Activated CD8-positive, alpha-beta T cell treated with anti-CD3 and anti-CD28 coated beads, Interleukin-2, amount 10 ng/mL, durations not matched to agents 7 days and 5 days (primary cell): ENCODE measurements around the gene SV2C. TPM values are rescaled to one million over a fixed set of nuclear protein-coding genes. Genes with fewer than 3 reads are reported as not detected.
"Not testable (repeated sequence)": the region's sequence is repeated elsewhere in the genome, so short reads cannot be mapped to it uniquely, and the experiment has no call there.

ENCODE experiments used
- ATAC-seq: fragments of 150-1000 bp; cut with Tn5 transposase; one replicate; pipeline ENCODE4 v1.10.0; 2021; ENCODE audit warnings: moderate library complexity
- CTCF ChIA-PET: fragments of 350-600 bp; sonication (Branson Sonifier 250); formaldehyde crosslinking; loops from one replicate; lab custom pipeline; 2021; ENCODE audit warnings: antibody characterized with exemption; lab: Charles Lee
- POLR2A ChIA-PET: fragments of 350-600 bp; sonication (Branson Sonifier 250); formaldehyde crosslinking; loops from one replicate; lab custom pipeline; 2021; ENCODE audit warnings: antibody characterized with exemption; lab: Charles Lee
- DNase-seq: peaks from one replicate; pipeline ENCODE4 v3.0.0-alpha.2; 2020
- H3K27ac Mint-ChIP-seq: one replicate; pipeline ENCODE4 v1.8.0; 2021; ENCODE audit warnings: mild to moderate bottlenecking, mixed read lengths
- H3K27me3 Mint-ChIP-seq: one replicate; pipeline ENCODE4 v1.8.0; 2021; ENCODE audit warnings: low read depth, mixed read lengths
- H3K36me3 Mint-ChIP-seq: one replicate; pipeline ENCODE4 v1.8.0; 2021; ENCODE audit warnings: low read depth, mixed read lengths
- H3K4me1 Mint-ChIP-seq: one replicate; pipeline ENCODE4 v1.8.0; 2021; ENCODE audit warnings: low read depth, mixed read lengths
- H3K4me3 Mint-ChIP-seq: one replicate; pipeline ENCODE4 v1.8.0; 2021; ENCODE audit warnings: mild to moderate bottlenecking, mixed read lengths
- H3K9me3 Mint-ChIP-seq: one replicate; pipeline ENCODE4 v1.8.0; 2022; ENCODE audit warnings: mixed read lengths; ENCODE audit not compliant: insufficient read depth
- total RNA-seq, 2 experiments: library from RNA; stranded (reverse); gene quantifications; one replicate each; pipeline ENCODE4 v1.2.3, GENCODE V29; 2021

SV2C gene
- total RNA-seq, 2 experiments from 2014 or later = 0.03 TPM; not detected in 1

DNA sequence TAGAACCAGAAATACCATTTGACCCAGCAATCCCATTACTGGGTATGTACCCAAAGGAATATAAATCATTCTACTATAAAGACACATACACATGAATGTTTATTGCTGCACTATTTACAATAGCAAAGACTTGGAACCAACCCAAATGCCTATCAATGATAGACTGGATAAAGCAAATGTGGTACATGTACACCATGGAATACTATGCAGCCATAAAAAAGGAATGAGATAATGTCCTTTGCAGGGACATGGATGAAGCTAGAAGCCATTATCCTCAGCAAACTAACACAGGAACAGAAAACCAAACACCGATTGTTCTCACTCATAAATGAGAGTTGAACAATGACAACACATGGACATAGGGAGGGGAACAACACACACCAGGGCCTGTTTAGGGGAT lies 240.3 kb downstream of the SV2C start:
- H3K4me3 Mint-ChIP-seq, H3K9me3 Mint-ChIP-seq, POLR2A ChIA-PET, H3K27me3 Mint-ChIP-seq, DNase-seq, ATAC-seq: not testable (repeated sequence)
- CTCF ChIA-PET = interaction anchor here (1.0 kb wide), 1 partner anchor 451 kb away, joined by 3 read pairs; no protein-coding TSS in a partner anchor
- peaks cover 20% of the 10 kb centered on the region for H3K36me3 Mint-ChIP-seq
- peaks cover 50% of the 10 kb centered on the region for H3K4me1 Mint-ChIP-seq
- H3K27ac Mint-ChIP-seq = peak overlapping the region; percentile 68

DNA sequence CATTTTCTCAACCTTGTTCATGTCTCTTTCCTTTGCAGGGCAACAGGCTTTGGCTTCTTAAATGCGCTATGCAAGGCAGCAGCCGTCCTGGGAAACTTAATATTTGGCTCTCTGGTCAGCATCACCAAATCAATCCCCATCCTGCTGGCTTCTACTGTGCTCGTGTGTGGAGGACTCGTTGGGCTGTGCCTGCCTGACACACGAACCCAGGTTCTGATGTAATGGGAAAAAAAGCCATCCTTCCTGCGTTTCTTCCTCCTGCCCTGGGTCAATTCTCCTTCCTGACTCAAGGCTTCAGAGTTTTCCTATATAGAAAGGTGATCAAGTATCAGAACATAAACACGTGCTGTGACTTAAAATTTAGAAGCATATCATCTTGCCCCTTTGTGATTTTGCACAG lies 242.1 kb downstream of the SV2C start:
- H3K27me3 Mint-ChIP-seq = peaks cover 4% of the 10 kb centered on the region
- peaks cover 9% of the 10 kb centered on the region for H3K9me3 Mint-ChIP-seq
- POLR2A ChIA-PET = interaction anchor here (1.3 to 3.4 kb wide), 3 partner anchors 14 to 78 kb away, joined by 4 to 22 read pairs (median 5); partner anchors contain the start of gene IQGAP2
- H3K4me3 Mint-ChIP-seq = peak overlapping the region; percentile 50
- CTCF ChIA-PET = interaction anchor here (0.7 to 2.4 kb wide), 8 partner anchors 9 to 258 kb away, joined by 3 to 20 read pairs (median 6); partner anchors contain the start of gene IQGAP2
- ATAC-seq = peak; percentile 20
- H3K27ac Mint-ChIP-seq = peak overlapping the region; percentile 91
- peaks cover 51% of the 10 kb centered on the region for H3K4me1 Mint-ChIP-seq
- peaks cover 20% of the 10 kb centered on the region for H3K36me3 Mint-ChIP-seq
- DNase-seq = no peak

DNA sequence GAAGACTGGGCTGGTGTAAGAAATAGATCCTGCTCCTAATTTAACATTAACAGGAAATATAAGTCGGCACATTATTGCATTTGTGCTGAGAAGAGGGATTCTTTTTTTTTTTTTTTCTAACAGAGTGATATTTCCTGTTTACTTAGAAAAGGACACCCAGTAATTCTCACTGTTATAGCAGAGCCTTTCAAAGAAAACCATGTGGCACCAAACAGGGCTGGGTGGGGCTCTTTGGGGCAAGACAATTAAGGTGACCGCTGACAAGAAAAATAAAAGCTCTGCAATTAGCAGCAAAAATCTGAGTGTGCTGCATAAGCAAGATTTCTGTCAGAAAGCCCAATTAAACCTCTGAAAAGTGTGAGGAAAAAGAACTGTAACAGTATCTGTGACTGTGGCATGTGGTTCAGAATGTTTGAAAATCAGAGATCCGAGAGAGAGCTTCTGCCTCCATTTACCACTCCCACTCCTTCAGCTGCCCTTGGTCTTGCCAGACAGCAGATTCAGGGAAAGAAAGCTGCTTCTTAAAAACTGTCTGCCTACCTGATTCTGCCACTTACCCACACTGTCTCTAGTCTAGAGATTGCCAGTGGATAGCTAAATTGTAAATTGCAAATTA lies 242.8 kb downstream of the SV2C start:
- Mint-ChIP-seq H3K4me3 (peak overlapping the region; percentile 50), H3K36me3 (peaks cover 20% of the 10 kb centered on the region), H3K9me3 (peaks cover 9% of the 10 kb centered on the region), H3K4me1 (peaks cover 56% of the 10 kb centered on the region), H3K27ac (peak overlapping the region; percentile 91), H3K27me3 (peaks cover under 1% of the 10 kb centered on the region)
- DNase-seq (peak; percentile 77), ATAC-seq (peak; percentile 94)
- CTCF ChIA-PET = interaction anchor here (0.8 to 2.4 kb wide), 16 partner anchors 10 to 413 kb away, joined by 3 to 20 read pairs (median 4); partner anchors contain the start of gene IQGAP2
- POLR2A ChIA-PET = interaction anchor here (0.6 to 3.4 kb wide), 8 partner anchors 9 to 221 kb away, joined by 3 to 22 read pairs (median 4); partner anchors contain the start of gene IQGAP2

DNA sequence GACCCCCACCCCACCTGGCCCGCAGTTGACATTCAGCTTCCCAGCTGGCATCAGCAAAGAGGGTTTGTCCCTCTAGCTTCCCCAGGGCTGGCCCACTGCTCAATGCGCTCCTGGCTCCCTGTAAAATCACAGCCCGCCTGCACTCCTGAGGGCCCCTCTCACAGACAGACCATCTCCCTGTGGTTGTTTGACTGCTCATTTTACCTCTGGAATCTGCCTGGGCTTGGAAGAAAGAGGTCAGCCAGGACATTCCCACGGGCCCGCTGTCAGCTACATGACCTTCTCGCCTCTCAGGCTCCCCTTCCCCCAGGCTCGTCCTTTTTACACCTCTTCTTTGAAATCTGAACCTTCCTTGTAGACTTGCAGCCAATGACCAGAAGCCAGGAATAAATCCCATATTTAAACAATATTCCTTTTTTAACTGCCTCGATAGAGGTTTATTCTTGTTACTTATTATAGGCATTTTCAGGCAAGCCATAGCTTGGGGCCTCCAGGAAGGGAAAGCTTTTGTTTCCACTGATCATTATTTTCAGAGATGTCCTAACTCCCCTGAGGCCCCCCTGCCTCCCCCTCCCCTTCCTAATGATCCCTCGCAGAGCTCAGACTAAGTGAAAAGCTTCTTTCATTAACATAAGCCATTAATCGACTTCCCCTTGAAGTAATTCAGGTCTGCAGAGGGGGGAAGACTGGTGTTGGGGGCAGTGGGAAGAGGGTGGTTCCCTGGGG lies 243.6 kb downstream of the SV2C start:
- CTCF ChIA-PET = interaction anchor here (0.8 to 2.4 kb wide), 16 partner anchors 13 to 412 kb away, joined by 3 to 20 read pairs (median 4); partner anchors contain the start of gene IQGAP2
- DNase-seq (no peak), ATAC-seq (peak; percentile 5)
- Mint-ChIP-seq H3K4me1 (peaks cover 64% of the 10 kb centered on the region), H3K9me3 (peaks cover 9% of the 10 kb centered on the region), H3K27me3 (no peaks in the 10 kb centered on the region), H3K27ac (peak overlapping the region; percentile 91), H3K4me3 (peak overlapping the region; percentile 50), H3K36me3 (peaks cover 20% of the 10 kb centered on the region)
- POLR2A ChIA-PET = interaction anchor here (0.6 to 3.4 kb wide), 8 partner anchors 8 to 220 kb away, joined by 3 to 22 read pairs (median 4); partner anchors contain the start of gene IQGAP2

DNA sequence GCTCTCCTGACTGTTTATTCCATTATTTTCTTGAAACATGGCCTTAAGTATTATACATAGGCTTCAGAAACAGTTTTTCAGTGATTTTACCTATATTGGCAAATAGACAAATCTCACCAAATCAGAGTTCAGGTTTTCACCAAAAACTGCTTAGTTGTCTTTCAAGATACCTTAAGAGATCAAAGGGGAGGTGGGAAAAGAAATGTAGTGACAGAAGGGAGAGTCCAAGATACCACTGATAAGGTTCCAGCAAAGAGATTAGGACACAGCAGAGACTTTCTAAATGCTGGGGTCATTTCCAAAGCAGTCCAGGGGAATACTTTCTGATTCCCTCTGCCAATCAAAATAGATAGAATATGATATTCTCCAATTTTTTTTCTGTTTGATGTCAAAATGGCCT lies 246.2 kb downstream of the SV2C start:
- POLR2A ChIA-PET = no interaction called here
- H3K27me3 Mint-ChIP-seq = no peaks in the 10 kb centered on the region
- CTCF ChIA-PET = no interaction called here
- H3K36me3 Mint-ChIP-seq = peaks cover 7% of the 10 kb centered on the region
- H3K27ac Mint-ChIP-seq = no peak overlapping the region
- no peak overlapping the region for H3K4me3 Mint-ChIP-seq
- H3K4me1 Mint-ChIP-seq = peaks cover 73% of the 10 kb centered on the region
- ATAC-seq (no peak), DNase-seq (no peak)
- H3K9me3 Mint-ChIP-seq = no peaks in the 10 kb centered on the region

DNA sequence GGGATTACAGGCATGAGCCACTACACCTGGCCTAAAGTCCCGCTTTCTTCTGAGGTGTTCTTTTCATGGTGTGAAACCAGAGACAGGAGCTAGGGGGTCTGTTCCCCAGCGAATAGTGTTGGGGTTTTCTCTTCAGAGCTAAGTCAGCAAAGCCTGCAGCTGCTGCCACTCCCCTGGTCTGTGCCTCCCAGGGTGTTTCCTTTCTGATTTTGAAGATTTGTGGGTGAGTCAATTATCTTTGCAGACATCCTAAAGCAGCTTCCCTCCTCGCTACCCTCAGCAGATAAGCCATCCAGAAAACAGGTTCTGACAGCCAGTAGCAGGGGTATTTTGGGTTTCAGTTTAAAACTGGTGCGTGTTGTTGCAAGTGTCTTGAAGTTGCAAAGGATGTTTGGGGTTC lies 247.9 kb downstream of the SV2C start:
- H3K27ac Mint-ChIP-seq = peak overlapping the region; percentile 89
- CTCF ChIA-PET = interaction anchor here (0.6 to 2.3 kb wide), 10 partner anchors 11 to 252 kb away, joined by 3 to 17 read pairs (median 4); partner anchors contain the start of gene IQGAP2
- peak; percentile 60 for DNase-seq
- peaks cover 59% of the 10 kb centered on the region for H3K4me1 Mint-ChIP-seq
- ATAC-seq = peak; percentile 79
- peak overlapping the region; percentile 45 for H3K4me3 Mint-ChIP-seq
- H3K27me3 Mint-ChIP-seq = no peaks in the 10 kb centered on the region
- peaks cover 4% of the 10 kb centered on the region for H3K36me3 Mint-ChIP-seq
- no peaks in the 10 kb centered on the region for H3K9me3 Mint-ChIP-seq
- POLR2A ChIA-PET = interaction anchor here (3.4 kb wide), 1 partner anchor 72 kb away, joined by 16 read pairs; the partner anchor contains the start of gene IQGAP2

DNA sequence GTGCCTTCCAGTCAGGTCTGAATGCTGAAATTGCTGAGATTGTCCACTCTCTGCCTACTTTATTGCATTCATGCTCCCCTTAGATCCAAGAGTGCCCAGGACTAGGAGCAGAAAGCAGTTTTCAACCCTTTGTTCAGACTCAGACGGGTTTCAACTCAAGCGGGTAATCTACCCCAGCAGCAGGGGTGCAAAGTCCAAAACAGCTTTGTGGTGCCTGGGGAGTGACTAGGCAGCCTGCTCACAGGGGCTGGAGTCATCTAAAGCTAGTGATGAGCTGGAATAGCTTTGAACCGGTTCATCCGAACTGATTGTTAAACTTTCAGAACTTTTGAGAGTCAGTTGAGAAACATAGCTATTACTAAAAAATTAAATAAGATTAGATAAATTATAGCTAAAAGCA lies 248.9 kb downstream of the SV2C start:
- POLR2A ChIA-PET = interaction anchor here (0.9 to 3.4 kb wide), 2 partner anchors 10 to 71 kb away, joined by 4 to 16 read pairs; partner anchors contain the start of gene IQGAP2
- peaks cover 4% of the 10 kb centered on the region for H3K36me3 Mint-ChIP-seq
- DNase-seq = no peak
- peak overlapping the region; percentile 89 for H3K27ac Mint-ChIP-seq
- H3K4me3 Mint-ChIP-seq = no peak overlapping the region
- no peak for ATAC-seq
- H3K27me3 Mint-ChIP-seq = no peaks in the 10 kb centered on the region
- H3K9me3 Mint-ChIP-seq = no peaks in the 10 kb centered on the region
- CTCF ChIA-PET = interaction anchor here (0.9 to 2.3 kb wide), 4 partner anchors 10 to 211 kb away, joined by 4 to 10 read pairs (median 6); no protein-coding TSS in a partner anchor
- H3K4me1 Mint-ChIP-seq = peaks cover 49% of the 10 kb centered on the region

DNA sequence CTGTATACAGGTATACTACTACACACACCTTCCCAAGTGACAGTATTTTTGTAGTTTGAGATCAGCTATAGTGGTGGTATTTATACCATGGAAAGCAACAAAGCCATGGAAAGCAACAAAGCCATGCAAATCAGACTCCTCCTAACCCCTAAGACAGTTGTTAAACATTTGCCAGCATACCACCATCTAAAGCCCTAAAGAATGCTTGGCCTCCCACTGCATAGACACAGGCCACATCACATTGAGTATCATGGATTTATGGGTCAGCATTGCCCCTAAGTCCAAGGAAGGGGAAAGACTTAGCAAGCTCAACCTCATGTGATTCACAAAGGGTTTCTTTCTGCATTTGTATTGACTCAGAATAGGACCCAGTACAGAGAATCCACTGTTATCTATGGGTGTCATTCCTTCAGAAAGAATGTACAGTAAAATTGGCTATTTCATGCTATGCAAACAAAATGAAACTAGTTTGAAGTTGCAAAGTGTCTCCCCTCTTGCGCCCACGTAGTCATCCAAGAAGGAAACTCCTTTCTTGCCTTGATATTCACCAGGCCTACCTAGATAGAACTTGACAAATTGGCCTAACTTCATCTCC lies 249.5 kb downstream of the SV2C start:
- no peak for DNase-seq
- no peaks in the 10 kb centered on the region for H3K27me3 Mint-ChIP-seq
- H3K4me3 Mint-ChIP-seq = no peak overlapping the region
- no peak overlapping the region for H3K27ac Mint-ChIP-seq
- H3K36me3 Mint-ChIP-seq = peaks cover 4% of the 10 kb centered on the region
- ChIA-PET POLR2A (interaction anchor here (0.9 to 3.4 kb wide), 2 partner anchors 9 to 71 kb away, joined by 4 to 16 read pairs; partner anchors contain the start of gene IQGAP2), CTCF (interaction anchor here (0.9 to 2.3 kb wide), 3 partner anchors 9 to 210 kb away, joined by 4 to 10 read pairs (median 4); no protein-coding TSS in a partner anchor)
- H3K4me1 Mint-ChIP-seq = peaks cover 48% of the 10 kb centered on the region
- no peak for ATAC-seq
- H3K9me3 Mint-ChIP-seq = no peaks in the 10 kb centered on the region

DNA sequence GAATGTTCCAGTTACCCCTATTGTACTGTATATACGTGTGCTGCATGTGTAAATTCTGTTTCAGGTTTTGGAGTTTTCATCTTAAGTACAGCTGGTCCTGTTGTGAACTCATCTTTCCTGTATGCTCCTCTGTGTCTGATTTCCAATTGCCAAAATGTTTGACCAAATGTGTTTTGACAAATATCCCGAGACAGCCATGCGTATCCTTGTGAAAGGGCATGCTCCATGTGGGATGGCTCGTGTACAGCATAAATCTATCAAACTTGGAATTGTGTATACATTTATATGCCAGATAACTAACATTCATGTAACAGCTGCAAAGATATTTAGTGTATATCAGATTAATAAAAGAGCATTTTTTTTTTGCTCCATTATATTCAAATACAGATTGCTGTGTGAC lies 250.4 kb downstream of the SV2C start:
- ChIA-PET CTCF (no interaction called here), POLR2A (interaction anchor here (3.4 kb wide), 1 partner anchor 70 kb away, joined by 16 read pairs; the partner anchor contains the start of gene IQGAP2)
- H3K4me3 Mint-ChIP-seq = no peak overlapping the region
- DNase-seq (no peak), ATAC-seq (no peak)
- no peak overlapping the region for H3K27ac Mint-ChIP-seq
- H3K9me3 Mint-ChIP-seq = no peaks in the 10 kb centered on the region
- H3K36me3 Mint-ChIP-seq = peaks cover 2% of the 10 kb centered on the region
- H3K4me1 Mint-ChIP-seq = peaks cover 46% of the 10 kb centered on the region
- H3K27me3 Mint-ChIP-seq = no peaks in the 10 kb centered on the region

DNA sequence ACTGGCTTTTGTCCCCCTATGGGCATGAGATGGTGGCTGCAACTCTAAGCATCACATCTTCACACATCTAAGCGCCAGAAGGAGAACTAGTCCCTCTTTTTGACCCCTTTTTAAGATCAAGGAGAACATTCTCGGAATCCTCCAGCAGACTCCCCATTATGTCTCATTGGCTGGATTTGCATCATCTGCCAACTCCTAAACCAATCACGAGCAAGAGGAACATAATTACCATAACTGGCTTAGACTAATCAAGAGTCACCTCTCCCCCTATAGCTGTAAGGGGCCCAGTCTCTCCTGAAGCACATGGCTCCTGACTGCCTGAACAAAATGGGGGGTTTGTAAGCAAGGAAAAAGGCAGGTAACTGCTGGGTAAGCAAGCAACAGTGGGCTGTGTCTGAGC lies 251.4 kb downstream of the SV2C start:
- no peak for ATAC-seq
- H3K27ac Mint-ChIP-seq = no peak overlapping the region
- peaks cover 41% of the 10 kb centered on the region for H3K4me1 Mint-ChIP-seq
- peaks cover 2% of the 10 kb centered on the region for H3K36me3 Mint-ChIP-seq
- ChIA-PET POLR2A (interaction anchor here (0.6 to 1.1 kb wide), 2 partner anchors 8 to 59 kb away, joined by 3 read pairs; no protein-coding TSS in a partner anchor), CTCF (interaction anchor here (1.0 kb wide), 1 partner anchor 210 kb away, joined by 3 read pairs; no protein-coding TSS in a partner anchor)
- no peak overlapping the region for H3K4me3 Mint-ChIP-seq
- no peaks in the 10 kb centered on the region for H3K27me3 Mint-ChIP-seq
- DNase-seq = no peak
- no peaks in the 10 kb centered on the region for H3K9me3 Mint-ChIP-seq

DNA sequence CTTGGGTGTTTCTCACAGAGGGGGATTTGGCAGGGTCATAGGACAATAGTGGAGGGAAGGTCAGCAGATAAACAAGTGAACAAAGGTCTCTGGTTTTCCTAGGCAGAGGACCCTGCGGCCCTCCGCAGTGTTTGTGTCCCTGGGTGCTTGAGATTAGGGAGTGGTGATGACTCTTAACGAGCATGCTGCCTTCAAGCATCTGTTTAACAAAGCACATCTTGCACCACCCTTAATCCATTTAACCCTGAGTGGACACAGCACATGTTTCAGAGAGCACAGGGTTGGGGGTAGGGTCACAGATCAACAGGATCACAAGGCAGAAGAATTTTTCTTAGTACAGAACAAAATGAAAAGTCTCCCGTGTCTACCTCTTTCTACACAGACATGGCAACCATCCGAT lies 252.3 kb downstream of the SV2C start:
- H3K4me3 Mint-ChIP-seq, H3K27ac Mint-ChIP-seq, POLR2A ChIA-PET, H3K36me3 Mint-ChIP-seq, H3K27me3 Mint-ChIP-seq, ATAC-seq, DNase-seq, H3K9me3 Mint-ChIP-seq: not testable (repeated sequence)
- CTCF ChIA-PET = interaction anchor here (1.0 kb wide), 1 partner anchor 209 kb away, joined by 3 read pairs; no protein-coding TSS in a partner anchor
- H3K4me1 Mint-ChIP-seq = peaks cover 35% of the 10 kb centered on the region
